ENCODE results near the gene ANTKMT.

The ANTKMT gene

GRCh38 chr16:760545-761343, 39.8 kb downstream of the ANTKMT start, which contains the start of gene MSLN:
Gene MSLN, plus strand, starts transcription at chr16:760734. Its CDS starts 1,947 bp downstream, at chr16:762681.
- no peak within 1 kb of the TSS for H3K27ac ChIP-seq (ENCODE audit: low read length)
- H3K4me3 ChIP-seq (ENCODE audit: low read depth in 1 of 2, low read length in 2 of 2): no peak within 1 kb of the TSS
- H3K36me3 ChIP-seq (ENCODE audit: control insufficient read depth in 1 of 2, insufficient read depth in 2 of 2, low read length in 2 of 2): no peaks in the 10 kb centered on the region
- H3K9me3 ChIP-seq (ENCODE audit: control insufficient read depth in 1 of 2, low read length in 2 of 2): peaks cover 0 to 2% of the 10 kb centered on the region in 2 donors
- no peaks in the 10 kb centered on the region for H3K27me3 ChIP-seq (ENCODE audit: low read depth, low read length)
- H3K4me1 ChIP-seq (ENCODE audit: control insufficient read depth in 1 of 2, insufficient read depth in 2 of 2, low read length in 2 of 2): no peaks in the 10 kb centered on the region

GRCh38 chr16:761625-762513, 40.9 kb downstream of the ANTKMT start:
- Histone ChIP-seq H3K4me3 (ENCODE audit: low read depth in 1 of 2, low read length in 2 of 2) (no peak overlapping the region), H3K4me1 (ENCODE audit: control insufficient read depth in 1 of 2, insufficient read depth in 2 of 2, low read length in 2 of 2) (no peaks in the 10 kb centered on the region), H3K27me3 (ENCODE audit: low read depth, low read length) (no peaks in the 10 kb centered on the region), H3K27ac (ENCODE audit: low read length) (no peak overlapping the region), H3K9me3 (ENCODE audit: control insufficient read depth in 1 of 2, low read length in 2 of 2) (no peaks in the 10 kb centered on the region), H3K36me3 (ENCODE audit: control insufficient read depth in 1 of 2, insufficient read depth in 2 of 2, low read length in 2 of 2) (no peaks in the 10 kb centered on the region)

GRCh38 chr16:762595-763268, 41.8 kb downstream of the ANTKMT start:
- Histone ChIP-seq H3K9me3 (ENCODE audit: control insufficient read depth in 1 of 2, low read length in 2 of 2) (no peaks in the 10 kb centered on the region), H3K4me1 (ENCODE audit: control insufficient read depth in 1 of 2, insufficient read depth in 2 of 2, low read length in 2 of 2) (no peaks in the 10 kb centered on the region)

GRCh38 chr16:763369-764183, 42.6 kb downstream of the ANTKMT start:
- Histone ChIP-seq H3K9me3 (ENCODE audit: control insufficient read depth in 1 of 2, low read length in 2 of 2) (no peaks in the 10 kb centered on the region), H3K27me3 (ENCODE audit: low read depth, low read length) (no peaks in the 10 kb centered on the region), H3K4me3 (ENCODE audit: low read depth in 1 of 2, low read length in 2 of 2) (no peak overlapping the region), H3K4me1 (ENCODE audit: control insufficient read depth in 1 of 2, insufficient read depth in 2 of 2, low read length in 2 of 2) (no peaks in the 10 kb centered on the region), H3K36me3 (ENCODE audit: control insufficient read depth in 1 of 2, insufficient read depth in 2 of 2, low read length in 2 of 2) (no peaks in the 10 kb centered on the region), H3K27ac (ENCODE audit: low read length) (no peak overlapping the region)

More at GRCh38 chr16:762595-763268, 41.8 kb downstream of the ANTKMT start:
- no peak overlapping the region for H3K4me3 ChIP-seq (ENCODE audit: low read depth in 1 of 2, low read length in 2 of 2)
- no peak overlapping the region for H3K27ac ChIP-seq (ENCODE audit: low read length)
- H3K27me3 ChIP-seq (ENCODE audit: low read depth, low read length): no peaks in the 10 kb centered on the region
- no peaks in the 10 kb centered on the region for H3K36me3 ChIP-seq (ENCODE audit: control insufficient read depth in 1 of 2, insufficient read depth in 2 of 2, low read length in 2 of 2)

- no peaks in the 10 kb centered on the region for H3K27me3 ChIP-seq (ENCODE audit: low read depth, low read length)
- H3K9me3 ChIP-seq (ENCODE audit: control insufficient read depth in 1 of 2, low read length in 2 of 2): no peaks in the 10 kb centered on the region
- H3K27ac ChIP-seq (ENCODE audit: low read length): no peak overlapping the region
These were observed 43.3 kb downstream of the ANTKMT start for GRCh38 chr16:764184-764750.

GRCh38 chr16:764848-765487, 44.0 kb downstream of the ANTKMT start:
- Histone ChIP-seq H3K27me3 (ENCODE audit: low read depth, low read length) (no peaks in the 10 kb centered on the region), H3K4me1 (ENCODE audit: control insufficient read depth in 1 of 2, insufficient read depth in 2 of 2, low read length in 2 of 2) (no peaks in the 10 kb centered on the region), H3K36me3 (ENCODE audit: control insufficient read depth in 1 of 2, insufficient read depth in 2 of 2, low read length in 2 of 2) (no peaks in the 10 kb centered on the region), H3K4me3 (ENCODE audit: low read depth in 1 of 2, low read length in 2 of 2) (no peak overlapping the region), H3K27ac (ENCODE audit: low read length) (no peak overlapping the region), H3K9me3 (ENCODE audit: control insufficient read depth in 1 of 2, low read length in 2 of 2) (no peaks in the 10 kb centered on the region)

More at GRCh38 chr16:764184-764750, 43.3 kb downstream of the ANTKMT start:
- Histone ChIP-seq H3K4me3 (ENCODE audit: low read depth in 1 of 2, low read length in 2 of 2) (no peak overlapping the region), H3K36me3 (ENCODE audit: control insufficient read depth in 1 of 2, insufficient read depth in 2 of 2, low read length in 2 of 2) (no peaks in the 10 kb centered on the region), H3K4me1 (ENCODE audit: control insufficient read depth in 1 of 2, insufficient read depth in 2 of 2, low read length in 2 of 2) (no peaks in the 10 kb centered on the region)

GRCh38 chr16:765488-765865, 44.5 kb downstream of the ANTKMT start:
- H3K4me1 ChIP-seq (ENCODE audit: control insufficient read depth in 1 of 2, insufficient read depth in 2 of 2, low read length in 2 of 2): no peaks in the 10 kb centered on the region
- no peaks in the 10 kb centered on the region for H3K27me3 ChIP-seq (ENCODE audit: low read depth, low read length)
- H3K27ac ChIP-seq (ENCODE audit: low read length): no peak overlapping the region
- no peaks in the 10 kb centered on the region for H3K9me3 ChIP-seq (ENCODE audit: control insufficient read depth in 1 of 2, low read length in 2 of 2)
- H3K36me3 ChIP-seq (ENCODE audit: control insufficient read depth in 1 of 2, insufficient read depth in 2 of 2, low read length in 2 of 2): no peaks in the 10 kb centered on the region
- H3K4me3 ChIP-seq (ENCODE audit: low read depth in 1 of 2, low read length in 2 of 2): no peak overlapping the region

- H3K4me1 ChIP-seq (ENCODE audit: control insufficient read depth in 1 of 2, insufficient read depth in 2 of 2, low read length in 2 of 2): no peaks in the 10 kb centered on the region
- no peaks in the 10 kb centered on the region for H3K27me3 ChIP-seq (ENCODE audit: low read depth, low read length)
- no peaks in the 10 kb centered on the region for H3K9me3 ChIP-seq (ENCODE audit: control insufficient read depth in 1 of 2, low read length in 2 of 2)
- no peak overlapping the region for H3K27ac ChIP-seq (ENCODE audit: low read length)
- H3K4me3 ChIP-seq (ENCODE audit: low read depth in 1 of 2, low read length in 2 of 2): no peak overlapping the region
- no peaks in the 10 kb centered on the region for H3K36me3 ChIP-seq (ENCODE audit: control insufficient read depth in 1 of 2, insufficient read depth in 2 of 2, low read length in 2 of 2)
These were observed 45.3 kb downstream of the ANTKMT start for GRCh38 chr16:766008-766819.

- H3K9me3 ChIP-seq (ENCODE audit: control insufficient read depth in 1 of 2, low read length in 2 of 2): no peaks in the 10 kb centered on the region
- no peak overlapping the region for H3K27ac ChIP-seq (ENCODE audit: low read length)
- H3K4me1 ChIP-seq (ENCODE audit: control insufficient read depth in 1 of 2, insufficient read depth in 2 of 2, low read length in 2 of 2): no peaks in the 10 kb centered on the region
- no peaks in the 10 kb centered on the region for H3K27me3 ChIP-seq (ENCODE audit: low read depth, low read length)
- no peaks in the 10 kb centered on the region for H3K36me3 ChIP-seq (ENCODE audit: control insufficient read depth in 1 of 2, insufficient read depth in 2 of 2, low read length in 2 of 2)
- no peak overlapping the region for H3K4me3 ChIP-seq (ENCODE audit: low read depth in 1 of 2, low read length in 2 of 2)
These were observed 46.1 kb downstream of the ANTKMT start for GRCh38 chr16:766820-767640.

All from muscle layer of duodenum (tissue), 2 donors.